Measurements from ENCODE around the gene TEDC2.
"Not testable (repeated sequence)": the region's sequence is repeated elsewhere in the genome, so short reads cannot be mapped to it uniquely, and the experiment has no call there.

TEDC2 gene

DNA sequence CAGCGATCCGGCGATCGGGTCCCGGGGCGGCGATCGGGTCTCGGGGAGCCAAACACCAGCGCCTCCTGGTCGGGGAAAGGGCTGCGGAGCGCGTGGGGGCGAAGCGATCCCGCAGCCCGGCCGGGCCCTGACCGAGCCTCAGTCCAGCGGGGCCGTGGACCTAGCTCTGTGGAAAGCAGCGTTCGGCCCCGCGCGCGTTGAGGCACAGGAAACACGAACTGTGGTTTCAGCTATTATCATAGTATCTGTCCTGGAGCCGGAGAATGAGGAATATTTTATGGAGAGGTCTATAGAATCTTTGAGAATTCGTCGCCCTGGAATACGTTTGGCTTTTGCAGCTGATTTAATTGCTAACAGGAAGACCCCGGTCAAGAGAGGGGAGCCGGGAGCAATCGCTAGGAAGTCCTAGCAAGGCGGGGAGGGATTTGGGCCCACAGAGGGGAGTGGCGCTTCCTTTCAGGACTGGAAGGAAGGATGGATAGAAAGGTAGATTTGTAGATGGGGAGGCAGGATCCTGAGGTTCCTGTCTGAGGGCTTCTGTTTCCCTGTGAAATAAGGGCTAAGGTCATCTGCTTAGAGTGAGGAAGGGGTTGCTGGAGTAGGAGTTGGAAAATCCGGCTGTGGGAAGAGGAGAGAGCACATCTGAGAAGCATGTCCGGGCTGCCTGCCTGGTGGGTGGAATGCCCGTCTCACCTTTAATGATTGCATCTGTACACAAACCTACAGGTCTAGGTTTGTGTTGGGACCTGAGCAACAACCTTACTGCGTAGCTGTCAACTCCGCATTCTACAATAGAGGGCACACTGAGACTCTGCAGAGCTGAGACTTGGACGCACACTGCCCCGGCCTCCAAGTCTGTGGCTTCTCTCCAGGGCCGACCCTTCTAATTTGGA, 29.9 kb upstream of the TEDC2 start:
- H3K27me3 ChIP-seq (ENCODE audit: insufficient read depth, low read depth): no peaks in the 10 kb centered on the region
- H2AFZ ChIP-seq (ENCODE audit: low read depth): peak overlapping the region; percentile 43
- no peaks in the 10 kb centered on the region for H4K20me1 ChIP-seq (ENCODE audit: insufficient read depth)
- peaks cover 15% of the 10 kb centered on the region; the same call in 1 of the 2 replicates for H3K36me3 ChIP-seq (ENCODE audit: insufficient read depth)
- peaks cover 22% of the 10 kb centered on the region for H3K79me2 ChIP-seq (ENCODE audit: insufficient read depth, low read depth)
- H3K9ac ChIP-seq: peak overlapping the region; percentile 55; the same call in 1 of the 2 replicates
- peak overlapping the region; percentile 41 for H3K4me3 ChIP-seq (IDR thresholded peaks at IDR 0.05; ENCODE audit: insufficient read depth, low read depth, low read length)
- TF ChIP-seq CTCF (conservative IDR thresholded peaks at IDR 0.05; ENCODE audit: low read depth, low read length): 0 out of 2 replicates have a peak, but pooled peaks have one; percentile 4
- peaks cover 17% of the 10 kb centered on the region for H3K4me1 ChIP-seq (ENCODE audit: low read depth, poor library complexity, severe bottlenecking)
- peak overlapping the region; percentile 98 for H3K4me2 ChIP-seq
- no peak overlapping the region for H3K27ac ChIP-seq

DNA sequence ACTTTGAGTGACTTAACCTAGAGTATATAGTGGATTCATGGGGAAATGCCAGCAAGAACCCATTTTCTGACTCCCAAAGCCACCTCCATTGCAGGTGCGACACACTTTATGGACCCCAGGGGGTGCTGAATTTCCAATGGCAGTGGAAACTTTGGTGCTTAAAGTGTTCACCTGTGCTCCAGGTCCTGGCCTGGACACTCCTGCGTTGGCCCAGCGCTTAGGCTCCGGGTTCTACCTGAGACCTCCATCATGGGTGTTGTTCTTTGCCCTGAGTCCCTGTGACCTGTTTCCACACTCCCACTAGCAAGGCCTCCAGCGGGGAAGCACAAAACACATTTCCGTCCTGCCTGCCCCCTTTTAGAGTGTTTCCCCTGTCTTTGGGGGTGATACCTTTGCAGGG, 27.6 kb upstream of the TEDC2 start:
- H3K36me3 ChIP-seq (ENCODE audit: insufficient read depth): peaks cover 15% of the 10 kb centered on the region; the same call in 1 of the 2 replicates
- H3K79me2 ChIP-seq (ENCODE audit: insufficient read depth, low read depth): peaks cover 22% of the 10 kb centered on the region
- no peaks in the 10 kb centered on the region for H4K20me1 ChIP-seq (ENCODE audit: insufficient read depth)

DNA sequence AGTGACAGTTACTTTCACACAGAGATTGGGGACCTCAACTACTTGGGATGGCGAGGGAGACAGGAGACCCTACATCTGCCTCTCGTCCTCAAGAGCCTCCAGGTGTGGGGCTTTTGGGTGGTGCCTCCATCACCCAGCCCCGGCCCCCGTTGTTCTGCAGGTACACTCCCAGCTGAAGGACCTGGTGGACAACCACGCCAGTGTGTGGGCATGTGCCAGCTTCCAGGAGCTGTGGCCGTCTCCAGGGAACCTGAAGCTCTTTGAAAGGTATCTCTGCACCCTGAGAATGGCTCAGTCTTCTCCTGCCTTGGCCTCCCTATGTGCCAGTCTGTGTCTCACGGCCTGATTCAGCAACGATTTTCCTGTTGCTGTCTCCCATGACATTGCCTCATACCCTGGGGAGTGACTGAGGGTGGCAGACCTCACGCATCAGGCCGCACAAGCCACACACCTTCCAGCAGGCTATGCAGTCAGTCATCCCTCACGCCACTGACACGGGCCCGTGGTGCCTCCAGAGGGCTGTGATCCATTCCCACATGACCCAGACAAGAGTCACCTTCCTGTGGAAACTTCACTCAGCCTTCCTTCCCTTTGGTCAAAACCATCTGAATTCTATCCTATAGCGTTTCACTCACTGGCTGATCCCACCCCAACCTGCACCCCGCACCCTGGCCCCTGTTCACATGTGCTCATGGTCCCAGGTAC, 27.0 kb upstream of the TEDC2 start:
- Histone ChIP-seq H4K20me1 (ENCODE audit: insufficient read depth) (no peaks in the 10 kb centered on the region), H3K4me3 (IDR thresholded peaks at IDR 0.05; ENCODE audit: insufficient read depth, low read depth, low read length) (no peak overlapping the region), H3K9ac (no peak overlapping the region), H3K36me3 (ENCODE audit: insufficient read depth) (peaks cover 15% of the 10 kb centered on the region; the same call in 1 of the 2 replicates), H3K27me3 (ENCODE audit: insufficient read depth, low read depth) (no peaks in the 10 kb centered on the region), H3K79me2 (ENCODE audit: insufficient read depth, low read depth) (peaks cover 22% of the 10 kb centered on the region), H3K27ac (no peak overlapping the region), H3K4me2 (no peak overlapping the region), H3K4me1 (ENCODE audit: low read depth, poor library complexity, severe bottlenecking) (peaks cover 17% of the 10 kb centered on the region), H2AFZ (ENCODE audit: low read depth) (no peak overlapping the region)
- no peak for TF ChIP-seq CTCF (conservative IDR thresholded peaks at IDR 0.05; ENCODE audit: low read depth, low read length)

More for the DNA sequence above, 27.6 kb upstream of the TEDC2 start:
- Histone ChIP-seq H3K9ac (no peak overlapping the region), H2AFZ (ENCODE audit: low read depth) (no peak overlapping the region), H3K4me1 (ENCODE audit: low read depth, poor library complexity, severe bottlenecking) (peaks cover 17% of the 10 kb centered on the region), H3K4me2 (no peak overlapping the region), H3K27ac (no peak overlapping the region), H3K4me3 (IDR thresholded peaks at IDR 0.05; ENCODE audit: insufficient read depth, low read depth, low read length) (no peak overlapping the region), H3K27me3 (ENCODE audit: insufficient read depth, low read depth) (no peaks in the 10 kb centered on the region)
- TF ChIP-seq CTCF (conservative IDR thresholded peaks at IDR 0.05; ENCODE audit: low read depth, low read length): peak; percentile 24; the same call in 1 of the 2 replicates

DNA sequence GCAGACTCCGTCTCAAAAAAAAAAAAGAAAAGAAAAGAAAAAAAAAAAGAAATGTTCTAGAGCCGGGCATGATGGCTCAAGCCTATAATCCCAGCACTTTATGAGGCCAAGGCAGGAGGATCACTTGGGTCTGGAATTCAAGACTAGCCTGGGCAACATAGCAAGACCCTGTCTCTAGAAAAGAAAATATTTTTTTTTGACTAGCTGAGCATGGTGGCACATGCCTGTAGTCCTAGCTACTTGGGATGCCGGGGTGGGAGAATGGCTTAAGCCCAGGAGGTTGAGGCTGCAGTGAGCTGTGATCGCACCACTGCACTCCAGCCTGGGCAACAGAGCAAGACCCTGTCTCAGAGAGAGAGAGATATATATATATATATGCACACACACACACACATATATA, 24.7 kb upstream of the TEDC2 start:
- H3K4me3 ChIP-seq (IDR thresholded peaks at IDR 0.05; ENCODE audit: insufficient read depth, low read depth, low read length); H3K27ac ChIP-seq; H2AFZ ChIP-seq (ENCODE audit: low read depth); H3K27me3 ChIP-seq (ENCODE audit: insufficient read depth, low read depth); H4K20me1 ChIP-seq (ENCODE audit: insufficient read depth); H3K4me2 ChIP-seq; H3K9ac ChIP-seq; H3K4me1 ChIP-seq (ENCODE audit: low read depth, poor library complexity, severe bottlenecking): not testable (repeated sequence)
- Histone ChIP-seq H3K36me3 (ENCODE audit: insufficient read depth) (peaks cover 15% of the 10 kb centered on the region; the same call in 1 of the 2 replicates), H3K79me2 (ENCODE audit: insufficient read depth, low read depth) (peaks cover 13% of the 10 kb centered on the region)
